GM12873 (cell line): ENCODE measurements around the gene SLC25A26.

Source experiments
- TF ChIP-seq, protein P1 (sequence below): IDR thresholded peaks from 2 replicates; pipeline ENCODE4 v1.5.1; 2012; ENCODE audit warnings: low read depth, mild to moderate bottlenecking, moderate library complexity, low read length, control low read depth; ENCODE audit not compliant: insufficient read depth; ENCODE audit errors: missing control alignments

Gene SLC25A26

DNA sequence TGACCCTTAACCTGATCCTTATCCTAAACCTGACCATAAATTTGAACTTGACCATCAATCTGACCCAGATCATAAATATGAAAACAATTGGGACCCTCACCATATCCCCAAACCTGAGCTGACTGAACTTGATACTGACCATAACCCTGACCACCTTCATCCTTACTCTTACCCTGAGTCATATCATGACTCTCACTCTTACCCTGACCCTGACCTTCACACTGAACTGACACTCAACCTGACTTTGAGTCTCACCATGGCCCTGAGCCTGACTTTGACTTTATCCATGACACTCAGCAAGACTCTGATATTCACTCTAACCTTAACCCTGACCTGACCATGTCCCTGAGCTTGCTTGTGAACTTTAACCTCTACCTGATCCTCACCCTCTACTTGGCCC lies 34.3 kb upstream of the SLC25A26 start:
- TF ChIP-seq, protein P1, sequence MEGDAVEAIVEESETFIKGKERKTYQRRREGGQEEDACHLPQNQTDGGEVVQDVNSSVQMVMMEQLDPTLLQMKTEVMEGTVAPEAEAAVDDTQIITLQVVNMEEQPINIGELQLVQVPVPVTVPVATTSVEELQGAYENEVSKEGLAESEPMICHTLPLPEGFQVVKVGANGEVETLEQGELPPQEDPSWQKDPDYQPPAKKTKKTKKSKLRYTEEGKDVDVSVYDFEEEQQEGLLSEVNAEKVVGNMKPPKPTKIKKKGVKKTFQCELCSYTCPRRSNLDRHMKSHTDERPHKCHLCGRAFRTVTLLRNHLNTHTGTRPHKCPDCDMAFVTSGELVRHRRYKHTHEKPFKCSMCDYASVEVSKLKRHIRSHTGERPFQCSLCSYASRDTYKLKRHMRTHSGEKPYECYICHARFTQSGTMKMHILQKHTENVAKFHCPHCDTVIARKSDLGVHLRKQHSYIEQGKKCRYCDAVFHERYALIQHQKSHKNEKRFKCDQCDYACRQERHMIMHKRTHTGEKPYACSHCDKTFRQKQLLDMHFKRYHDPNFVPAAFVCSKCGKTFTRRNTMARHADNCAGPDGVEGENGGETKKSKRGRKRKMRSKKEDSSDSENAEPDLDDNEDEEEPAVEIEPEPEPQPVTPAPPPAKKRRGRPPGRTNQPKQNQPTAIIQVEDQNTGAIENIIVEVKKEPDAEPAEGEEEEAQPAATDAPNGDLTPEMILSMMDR = no peak

DNA sequence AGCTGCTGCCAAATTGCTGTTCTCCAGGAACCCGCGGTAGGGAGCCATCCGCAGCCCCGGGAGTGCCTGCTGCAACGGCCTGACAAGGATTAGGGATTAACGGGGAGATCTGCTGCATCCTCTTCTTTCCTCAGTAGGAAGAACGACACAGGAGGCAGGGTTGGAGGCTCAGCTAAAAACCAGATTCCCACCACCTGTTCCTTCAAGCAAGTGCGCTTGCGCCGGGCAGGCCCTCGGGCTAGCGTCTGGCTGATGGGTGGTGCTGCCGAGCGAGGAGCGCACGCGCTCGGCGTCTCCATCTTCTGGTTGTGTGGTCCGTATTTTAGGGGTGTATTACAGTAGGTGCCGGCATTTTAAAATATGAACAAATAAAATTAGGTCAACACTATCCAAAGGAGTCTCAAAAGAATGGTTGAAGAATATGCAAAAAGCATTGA lies 25.4 kb upstream of the SLC25A26 start:
- TF ChIP-seq, protein P1 = no peak

DNA sequence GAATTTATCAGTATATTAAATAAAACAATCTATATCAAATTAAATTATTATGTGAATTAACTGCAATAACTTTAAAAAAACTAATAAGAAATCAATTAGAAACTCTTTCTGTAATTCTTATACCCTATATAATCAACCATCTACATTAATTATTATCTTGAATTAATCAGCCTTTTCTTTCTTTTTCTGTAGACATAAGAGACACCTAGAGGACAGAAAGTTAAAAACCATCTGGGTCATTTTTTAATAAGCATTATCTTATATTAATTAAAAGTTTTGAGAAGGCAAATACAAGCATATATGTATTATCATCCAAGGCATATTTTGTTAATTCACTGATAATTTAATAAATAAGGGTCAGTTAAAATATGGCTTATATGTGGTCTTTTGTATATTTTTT lies 24.2 kb upstream of the SLC25A26 start:
- TF ChIP-seq, protein P1 = no peak

DNA sequence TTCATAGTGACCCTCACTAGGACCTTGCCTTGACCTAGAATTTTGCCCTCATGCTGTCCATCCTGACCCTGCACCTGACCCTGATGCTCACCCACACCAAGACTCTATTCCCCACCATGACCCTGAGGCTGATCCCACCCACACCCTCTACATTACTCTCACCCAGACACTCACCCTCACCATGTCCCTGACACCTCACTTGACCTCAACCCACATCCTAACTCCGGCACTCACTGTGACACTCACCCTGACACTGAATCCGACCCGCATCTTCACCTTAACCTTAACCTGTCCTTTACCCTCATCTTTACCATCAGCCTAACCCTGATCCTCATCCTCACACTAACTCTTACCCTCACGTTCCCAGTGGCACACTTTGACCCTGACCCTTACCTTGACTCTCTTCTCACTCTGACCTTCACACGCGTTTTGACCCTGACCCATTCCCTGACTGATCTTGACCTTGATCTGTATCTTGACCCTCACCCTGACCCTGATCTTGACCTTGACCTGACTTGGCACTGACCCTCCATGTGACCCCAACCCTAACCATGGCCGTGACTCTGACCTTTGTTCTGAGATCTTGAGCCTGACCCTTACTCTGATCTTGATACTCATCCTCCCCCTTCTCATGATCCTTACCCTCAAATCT lies 22.2 kb upstream of the SLC25A26 start:
- TF ChIP-seq, protein P1 = no peak

DNA sequence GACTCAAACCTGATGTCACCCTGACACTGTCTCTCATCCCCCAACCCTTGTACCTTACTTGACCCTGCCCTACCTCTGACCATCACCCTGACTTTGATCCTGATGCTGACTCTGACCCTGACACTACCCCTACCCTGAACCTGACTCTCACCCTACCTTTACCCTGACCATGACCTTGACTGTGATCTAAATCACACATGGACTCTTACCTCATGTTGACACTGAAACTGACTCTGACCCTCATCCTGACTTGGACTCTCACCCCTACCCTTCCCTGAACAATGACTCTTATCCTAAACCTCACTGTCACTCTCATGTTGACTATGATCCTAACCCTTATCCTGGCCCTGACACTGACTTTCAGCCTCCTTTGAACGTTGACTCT lies 21.7 kb upstream of the SLC25A26 start:
- TF ChIP-seq, protein P1 = no peak

DNA sequence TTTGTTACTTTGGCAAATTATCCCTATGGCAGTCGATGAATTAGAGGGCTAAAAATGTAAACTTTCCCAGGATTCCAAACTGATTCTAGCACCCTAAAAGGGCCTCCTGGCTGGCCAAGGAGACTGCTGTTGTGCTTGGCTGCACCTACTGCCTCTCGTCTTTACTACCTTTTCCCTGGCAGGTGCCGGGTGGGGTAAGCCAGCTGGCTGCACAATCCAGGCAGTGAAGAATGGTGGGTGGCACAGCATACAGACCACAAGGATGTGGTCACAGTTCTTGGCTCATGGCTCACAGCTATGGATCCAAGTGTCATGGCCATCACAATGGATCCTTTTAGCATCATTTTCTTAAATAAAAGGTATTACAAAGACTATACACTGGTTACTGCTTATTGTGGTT lies 20.7 kb upstream of the SLC25A26 start:
- TF ChIP-seq, protein P1 = no peak

DNA sequence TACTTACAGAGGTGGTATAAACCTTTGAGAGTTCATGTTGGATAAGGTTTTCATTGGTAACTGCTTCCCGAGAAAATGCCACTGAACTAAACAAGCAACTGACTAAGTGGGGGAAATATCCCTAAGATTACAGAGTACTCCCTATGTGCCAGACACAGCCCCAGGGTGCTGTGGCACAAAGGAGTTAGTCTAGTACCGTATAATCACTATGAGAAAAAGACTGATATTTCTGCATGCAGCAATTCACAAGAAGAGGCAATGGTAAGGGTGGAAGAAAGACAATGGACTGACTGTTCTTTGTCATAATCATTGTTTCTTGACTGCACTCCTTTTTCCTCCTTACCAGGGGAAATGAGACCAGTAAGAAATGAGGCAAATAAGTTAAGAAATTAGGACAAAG lies 20.0 kb upstream of the SLC25A26 start:
- TF ChIP-seq, protein P1 = no peak

DNA sequence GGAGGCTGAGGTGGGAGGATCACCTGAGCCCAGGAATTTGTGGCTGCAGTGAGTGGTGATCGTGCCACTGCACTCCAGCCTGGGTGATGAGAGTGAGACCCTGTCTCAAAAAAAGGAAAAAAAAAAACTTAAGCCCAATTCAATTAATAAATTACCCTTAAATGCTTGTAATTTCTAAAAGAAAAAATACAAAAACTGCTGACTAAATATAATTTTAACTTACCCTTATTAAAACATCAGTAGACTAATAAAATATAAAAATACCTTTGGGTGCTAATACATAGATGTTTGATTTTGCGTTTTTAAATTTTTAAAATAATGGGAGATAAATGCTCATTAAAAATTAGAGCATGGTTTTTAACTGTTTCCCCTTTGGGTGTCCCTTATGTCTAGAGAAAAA lies 17.5 kb upstream of the SLC25A26 start:
- TF ChIP-seq, protein P1 = no peak
